ENCODE measurements around the gene CLSTN2. TPM values are rescaled to one million over a fixed set of nuclear protein-coding genes. Genes with fewer than 3 reads are reported as not detected.

Gene CLSTN2
- total RNA-seq, 1 donor from 2014 or later, result 143 TPM

GRCh38 chr3:139916271-139916670 is 18.7 kb upstream of the CLSTN2 start:
- Mint-ChIP-seq H3K9me3 (ENCODE audit: unreplicated experiment) (no peaks in the 10 kb centered on the region), H3K36me3 (ENCODE audit: unreplicated experiment) (no peaks in the 10 kb centered on the region), H3K27me3 (ENCODE audit: unreplicated experiment) (peaks cover 54% of the 10 kb centered on the region), H3K4me3 (ENCODE audit: unreplicated experiment) (no peak overlapping the region), H3K4me1 (ENCODE audit: unreplicated experiment) (no peaks in the 10 kb centered on the region), H3K27ac (ENCODE audit: unreplicated experiment) (no peak overlapping the region)
- TF ChIP-seq, protein P1, sequence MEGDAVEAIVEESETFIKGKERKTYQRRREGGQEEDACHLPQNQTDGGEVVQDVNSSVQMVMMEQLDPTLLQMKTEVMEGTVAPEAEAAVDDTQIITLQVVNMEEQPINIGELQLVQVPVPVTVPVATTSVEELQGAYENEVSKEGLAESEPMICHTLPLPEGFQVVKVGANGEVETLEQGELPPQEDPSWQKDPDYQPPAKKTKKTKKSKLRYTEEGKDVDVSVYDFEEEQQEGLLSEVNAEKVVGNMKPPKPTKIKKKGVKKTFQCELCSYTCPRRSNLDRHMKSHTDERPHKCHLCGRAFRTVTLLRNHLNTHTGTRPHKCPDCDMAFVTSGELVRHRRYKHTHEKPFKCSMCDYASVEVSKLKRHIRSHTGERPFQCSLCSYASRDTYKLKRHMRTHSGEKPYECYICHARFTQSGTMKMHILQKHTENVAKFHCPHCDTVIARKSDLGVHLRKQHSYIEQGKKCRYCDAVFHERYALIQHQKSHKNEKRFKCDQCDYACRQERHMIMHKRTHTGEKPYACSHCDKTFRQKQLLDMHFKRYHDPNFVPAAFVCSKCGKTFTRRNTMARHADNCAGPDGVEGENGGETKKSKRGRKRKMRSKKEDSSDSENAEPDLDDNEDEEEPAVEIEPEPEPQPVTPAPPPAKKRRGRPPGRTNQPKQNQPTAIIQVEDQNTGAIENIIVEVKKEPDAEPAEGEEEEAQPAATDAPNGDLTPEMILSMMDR (IDR thresholded peaks at IDR 0.05), result no peak
- DNase-seq (ENCODE audit: extremely low spot score, unreplicated experiment), result no peak

- TF ChIP-seq, protein P1 (IDR thresholded peaks at IDR 0.05), result no peak
- H3K27me3 Mint-ChIP-seq (ENCODE audit: unreplicated experiment), result peaks cover 61% of the 10 kb centered on the region
Observed at GRCh38 chr3:139917226-139917785, 17.7 kb upstream of the CLSTN2 start.

GRCh38 chr3:139928708-139929505 is 6.1 kb upstream of the CLSTN2 start:
- DNase-seq (ENCODE audit: extremely low spot score, unreplicated experiment), result peak; percentile 63
- Mint-ChIP-seq H3K27me3 (ENCODE audit: unreplicated experiment) (peaks cover 50% of the 10 kb centered on the region), H3K27ac (ENCODE audit: unreplicated experiment) (no peak overlapping the region)

More at GRCh38 chr3:139917226-139917785, 17.7 kb upstream of the CLSTN2 start:
- H3K4me1 Mint-ChIP-seq (ENCODE audit: unreplicated experiment), result no peaks in the 10 kb centered on the region
- no peak overlapping the region for H3K27ac Mint-ChIP-seq (ENCODE audit: unreplicated experiment)
- H3K9me3 Mint-ChIP-seq (ENCODE audit: unreplicated experiment), result no peaks in the 10 kb centered on the region
- peak; percentile 56 for DNase-seq (ENCODE audit: extremely low spot score, unreplicated experiment)
- H3K36me3 Mint-ChIP-seq (ENCODE audit: unreplicated experiment), result no peaks in the 10 kb centered on the region
- H3K4me3 Mint-ChIP-seq (ENCODE audit: unreplicated experiment), result no peak overlapping the region

GRCh38 chr3:139930211-139930610 is 4.8 kb upstream of the CLSTN2 start:
- Mint-ChIP-seq H3K4me1 (ENCODE audit: unreplicated experiment) (peaks cover 3% of the 10 kb centered on the region), H3K27ac (ENCODE audit: unreplicated experiment) (no peak overlapping the region), H3K4me3 (ENCODE audit: unreplicated experiment) (no peak overlapping the region), H3K27me3 (ENCODE audit: unreplicated experiment) (peaks cover 39% of the 10 kb centered on the region), H3K36me3 (ENCODE audit: unreplicated experiment) (no peaks in the 10 kb centered on the region), H3K9me3 (ENCODE audit: unreplicated experiment) (no peaks in the 10 kb centered on the region)
- TF ChIP-seq, protein P1 (IDR thresholded peaks at IDR 0.05), result no peak
- DNase-seq (ENCODE audit: extremely low spot score, unreplicated experiment), result no peak

More at GRCh38 chr3:139928708-139929505, 6.1 kb upstream of the CLSTN2 start:
- Mint-ChIP-seq H3K36me3 (ENCODE audit: unreplicated experiment) (no peaks in the 10 kb centered on the region), H3K4me3 (ENCODE audit: unreplicated experiment) (no peak overlapping the region), H3K4me1 (ENCODE audit: unreplicated experiment) (no peaks in the 10 kb centered on the region), H3K9me3 (ENCODE audit: unreplicated experiment) (no peaks in the 10 kb centered on the region)
- TF ChIP-seq, protein P1 (IDR thresholded peaks at IDR 0.05), result no peak

GRCh38 chr3:139933766-139934165 is 1.2 kb upstream of the CLSTN2 start:
- peak; percentile 21 for DNase-seq (ENCODE audit: extremely low spot score, unreplicated experiment)
- Mint-ChIP-seq H3K27me3 (ENCODE audit: unreplicated experiment) (peaks cover 12% of the 10 kb centered on the region), H3K4me3 (ENCODE audit: unreplicated experiment) (no peak overlapping the region), H3K27ac (ENCODE audit: unreplicated experiment) (no peak overlapping the region), H3K4me1 (ENCODE audit: unreplicated experiment) (peaks cover 30% of the 10 kb centered on the region), H3K9me3 (ENCODE audit: unreplicated experiment) (no peaks in the 10 kb centered on the region), H3K36me3 (ENCODE audit: unreplicated experiment) (no peaks in the 10 kb centered on the region)
- TF ChIP-seq, protein P1 (IDR thresholded peaks at IDR 0.05), result no peak

All from osteocyte (in vitro differentiated cells).